ENCODE measurements around the gene REPS1. TPM values are rescaled to one million over a fixed set of nuclear protein-coding genes. Genes with fewer than 3 reads are reported as not detected.

The REPS1 gene
- total RNA-seq, 1 experiment from 2014 or later = 74.4 TPM

GRCh38 chr6:138925806-138926205 lies 62.2 kb downstream of the REPS1 start:
- Histone ChIP-seq H2BK12ac (ENCODE audit: insufficient read length, low read depth, low read length) (no peak overlapping the region), H3T11ph (ENCODE audit: low read length) (no peak overlapping the region), H4K8ac (replicated peaks; ENCODE audit: insufficient read length, low read depth, low read length) (no peak overlapping the region), H3K9ac (ENCODE audit: extremely low read depth, insufficient read length, low read length) (no peak overlapping the region), H3K79me1 (ENCODE audit: insufficient read depth, low read depth, low read length, poor library complexity, severe bottlenecking) (no peaks in the 10 kb centered on the region), H2BK5ac (ENCODE audit: insufficient read length, low read length) (no peak overlapping the region), H3K14ac (ENCODE audit: insufficient read depth, low read length) (no peak overlapping the region), H2BK15ac (ENCODE audit: low read depth, low read length) (no peak overlapping the region), H3K79me2 (ENCODE audit: insufficient read depth, low read length) (no peaks in the 10 kb centered on the region), H4K20me1 (ENCODE audit: control insufficient read depth, insufficient read depth, insufficient read length) (no peaks in the 10 kb centered on the region), H2BK20ac (ENCODE audit: low read depth, low read length, poor library complexity, severe bottlenecking) (no peak overlapping the region), H2AK5ac (ENCODE audit: insufficient read length, low read length) (no peak overlapping the region), H3K9me3 (ENCODE audit: control insufficient read depth, low read depth, low read length) (no peaks in the 10 kb centered on the region), H3K27ac (ENCODE audit: insufficient read length, low read depth, low read length) (no peak overlapping the region), H3K4me2 (ENCODE audit: insufficient read depth, insufficient read length, low read length) (no peak overlapping the region), H3K4me1 (ENCODE audit: insufficient read depth, low read length) (no peaks in the 10 kb centered on the region), H3K56ac (ENCODE audit: insufficient read length, low read depth, low read length) (no peak overlapping the region), H3K27me3 (ENCODE audit: insufficient read depth, low read length) (no peaks in the 10 kb centered on the region), H2AFZ (ENCODE audit: low read length) (no peak overlapping the region), H3K18ac (ENCODE audit: insufficient read length, low read depth, low read length) (no peak overlapping the region), H4K5ac (ENCODE audit: insufficient read length, low read depth, low read length) (no peak overlapping the region), H3K4ac (ENCODE audit: low read depth, low read length) (no peak overlapping the region), H3K23me2 (ENCODE audit: insufficient read length, low read depth, low read length, poor library complexity, severe bottlenecking) (no peaks in the 10 kb centered on the region), H2BK120ac (ENCODE audit: low read depth, low read length, poor library complexity, severe bottlenecking) (no peak overlapping the region), H3K23ac (ENCODE audit: insufficient read length, low read depth, low read length) (no peak overlapping the region), H4K91ac (ENCODE audit: insufficient read length, low read depth, low read length) (no peak overlapping the region)
- peaks cover 3 to 5% of the 10 kb centered on the region in 2 experiments for H3K4me1 Mint-ChIP-seq
- H3K27ac Mint-ChIP-seq = no peak overlapping the region
- DNase-seq = no peak
- H3K4me3 Mint-ChIP-seq = no peak overlapping the region
- no CpG with 5 or more reads among the region's 2 CpGs for WGBS (ENCODE audit: extremely low coverage, insufficient read length, low lambda C conversion rate)
- TF ChIP-seq, protein P1, sequence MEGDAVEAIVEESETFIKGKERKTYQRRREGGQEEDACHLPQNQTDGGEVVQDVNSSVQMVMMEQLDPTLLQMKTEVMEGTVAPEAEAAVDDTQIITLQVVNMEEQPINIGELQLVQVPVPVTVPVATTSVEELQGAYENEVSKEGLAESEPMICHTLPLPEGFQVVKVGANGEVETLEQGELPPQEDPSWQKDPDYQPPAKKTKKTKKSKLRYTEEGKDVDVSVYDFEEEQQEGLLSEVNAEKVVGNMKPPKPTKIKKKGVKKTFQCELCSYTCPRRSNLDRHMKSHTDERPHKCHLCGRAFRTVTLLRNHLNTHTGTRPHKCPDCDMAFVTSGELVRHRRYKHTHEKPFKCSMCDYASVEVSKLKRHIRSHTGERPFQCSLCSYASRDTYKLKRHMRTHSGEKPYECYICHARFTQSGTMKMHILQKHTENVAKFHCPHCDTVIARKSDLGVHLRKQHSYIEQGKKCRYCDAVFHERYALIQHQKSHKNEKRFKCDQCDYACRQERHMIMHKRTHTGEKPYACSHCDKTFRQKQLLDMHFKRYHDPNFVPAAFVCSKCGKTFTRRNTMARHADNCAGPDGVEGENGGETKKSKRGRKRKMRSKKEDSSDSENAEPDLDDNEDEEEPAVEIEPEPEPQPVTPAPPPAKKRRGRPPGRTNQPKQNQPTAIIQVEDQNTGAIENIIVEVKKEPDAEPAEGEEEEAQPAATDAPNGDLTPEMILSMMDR (conservative IDR thresholded peaks at IDR 0.05) = no peak
- H3K27me3 Mint-ChIP-seq (ENCODE audit: low read depth) = no peaks in the 10 kb centered on the region
- no peaks in the 10 kb centered on the region for H3K9me3 Mint-ChIP-seq
- peaks cover 3 to 19% (median 19%) of the 10 kb centered on the region in 3 experiments; a peak in 5 of 7 replicates for H3K36me3 Mint-ChIP-seq (ENCODE audit: insufficient read depth in 1 of 3, low read depth in 3 of 3)
